ENCODE data around the gene FAM168B.

The FAM168B gene

DNA sequence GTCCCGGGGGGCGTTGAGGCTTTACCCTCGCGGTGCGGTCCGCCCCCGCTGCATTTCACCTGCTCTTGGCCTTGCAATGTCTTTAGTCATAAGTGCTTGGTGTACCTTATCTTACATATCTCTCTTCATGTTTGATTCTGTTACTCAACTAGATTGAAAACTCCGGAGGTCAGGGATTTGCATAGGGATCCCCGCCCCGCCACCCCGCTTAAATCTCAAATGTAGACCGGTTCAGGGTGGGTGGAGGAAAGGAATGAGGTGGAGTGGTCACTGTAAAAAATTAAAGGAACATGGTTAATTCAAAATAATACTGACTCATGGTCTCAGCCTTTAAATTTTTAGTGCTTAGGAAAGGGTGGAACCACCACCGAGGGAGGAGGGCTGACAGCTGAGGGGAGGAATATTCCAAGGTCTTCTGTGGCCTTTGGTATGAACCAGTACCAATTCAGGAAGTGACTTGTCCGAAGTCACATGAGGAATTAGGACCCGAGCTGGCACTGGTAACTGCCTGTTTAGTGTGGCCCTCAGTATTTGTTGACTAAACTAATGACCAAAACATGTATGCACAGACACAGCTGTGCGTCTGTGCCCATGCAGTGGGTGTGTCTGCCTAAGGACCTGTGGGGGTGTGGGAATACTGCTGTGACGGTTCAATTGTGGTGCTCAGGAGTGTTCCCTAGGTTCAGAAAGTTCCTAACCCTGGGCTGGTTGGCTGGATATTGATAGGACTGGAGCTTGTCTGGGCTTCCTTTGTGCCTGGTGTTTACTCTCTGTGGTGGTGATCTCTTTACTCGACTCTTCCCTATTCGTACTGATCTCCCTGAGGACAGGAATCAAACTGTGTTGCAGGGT, 12.9 kb upstream of the FAM168B start:
- H3K27me3 Mint-ChIP-seq (ENCODE audit: low read depth, poor library complexity), result no peaks in the 10 kb centered on the region
- DNase-seq, result peak; percentile 5
- H3K27ac Mint-ChIP-seq, result peak overlapping the region; percentile 55
- peaks cover 25% of the 10 kb centered on the region for H3K36me3 Mint-ChIP-seq (ENCODE audit: low read depth)
- peak overlapping the region; percentile 94 for H3K4me3 Mint-ChIP-seq
- TF ChIP-seq, protein P1, sequence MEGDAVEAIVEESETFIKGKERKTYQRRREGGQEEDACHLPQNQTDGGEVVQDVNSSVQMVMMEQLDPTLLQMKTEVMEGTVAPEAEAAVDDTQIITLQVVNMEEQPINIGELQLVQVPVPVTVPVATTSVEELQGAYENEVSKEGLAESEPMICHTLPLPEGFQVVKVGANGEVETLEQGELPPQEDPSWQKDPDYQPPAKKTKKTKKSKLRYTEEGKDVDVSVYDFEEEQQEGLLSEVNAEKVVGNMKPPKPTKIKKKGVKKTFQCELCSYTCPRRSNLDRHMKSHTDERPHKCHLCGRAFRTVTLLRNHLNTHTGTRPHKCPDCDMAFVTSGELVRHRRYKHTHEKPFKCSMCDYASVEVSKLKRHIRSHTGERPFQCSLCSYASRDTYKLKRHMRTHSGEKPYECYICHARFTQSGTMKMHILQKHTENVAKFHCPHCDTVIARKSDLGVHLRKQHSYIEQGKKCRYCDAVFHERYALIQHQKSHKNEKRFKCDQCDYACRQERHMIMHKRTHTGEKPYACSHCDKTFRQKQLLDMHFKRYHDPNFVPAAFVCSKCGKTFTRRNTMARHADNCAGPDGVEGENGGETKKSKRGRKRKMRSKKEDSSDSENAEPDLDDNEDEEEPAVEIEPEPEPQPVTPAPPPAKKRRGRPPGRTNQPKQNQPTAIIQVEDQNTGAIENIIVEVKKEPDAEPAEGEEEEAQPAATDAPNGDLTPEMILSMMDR (IDR thresholded peaks at IDR 0.05), result no peak
- peaks cover 40% of the 10 kb centered on the region for H3K4me1 Mint-ChIP-seq
- H3K9me3 Mint-ChIP-seq, result no peaks in the 10 kb centered on the region

DNA sequence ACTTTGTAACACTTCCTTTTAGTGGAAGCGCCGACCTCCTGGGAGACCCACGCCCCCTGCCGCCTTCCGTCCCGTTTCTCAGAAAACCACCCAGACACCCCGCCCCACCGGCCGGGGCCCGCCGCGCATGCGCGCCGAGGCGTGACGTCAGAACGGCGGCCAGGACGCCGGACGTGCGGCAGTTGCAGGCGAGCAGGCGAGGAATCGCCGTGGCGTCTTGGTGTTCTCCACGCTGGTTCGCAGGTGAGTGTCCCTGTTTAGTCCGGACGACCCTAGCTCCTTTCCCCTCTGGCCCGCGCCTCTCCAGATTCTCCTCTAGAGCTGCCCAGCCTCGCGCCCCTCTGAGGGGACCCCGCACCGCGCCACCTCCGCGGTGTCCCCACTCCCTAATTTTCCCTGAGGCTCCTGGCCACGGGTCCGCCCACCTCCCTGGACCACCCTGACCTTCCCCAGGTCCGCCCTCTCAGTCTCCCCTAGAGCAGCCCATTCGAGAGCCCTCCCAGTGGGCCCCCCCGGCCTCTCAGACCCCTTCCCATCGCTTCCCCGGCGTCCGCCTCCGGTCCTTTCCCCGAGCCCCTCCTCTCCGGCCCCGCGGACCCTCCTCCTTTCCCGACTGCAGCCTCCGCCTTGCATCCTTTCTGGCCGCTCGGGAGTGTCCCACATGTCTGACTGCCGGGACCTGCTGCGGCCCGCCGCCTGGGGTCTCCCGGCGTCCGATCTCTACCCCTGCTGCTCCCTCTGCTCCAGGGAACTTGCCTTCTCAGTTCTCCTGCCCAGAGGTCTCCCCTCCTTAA, 12.1 kb upstream of the FAM168B start, which contains the start of gene PLEKHB2:
PLEKHB2 (plus strand) TSS at position 181 of the 794 bp plus-strand sequence. CDS start 15,606 bp downstream, outside the sequence.
- peak within 1 kb of the TSS; percentile 83 for H3K27ac Mint-ChIP-seq
- DNase-seq, result peak; percentile 96
- H3K9me3 Mint-ChIP-seq, result no peaks in the 10 kb centered on the region
- TF ChIP-seq, protein P1 (IDR thresholded peaks at IDR 0.05), result no peak
- H3K27me3 Mint-ChIP-seq (ENCODE audit: low read depth, poor library complexity), result peaks cover 3% of the 10 kb centered on the region
- H3K4me3 Mint-ChIP-seq, result peak within 1 kb of the TSS; percentile 94
- H3K36me3 Mint-ChIP-seq (ENCODE audit: low read depth), result peaks cover 16% of the 10 kb centered on the region
- H3K4me1 Mint-ChIP-seq, result peaks cover 32% of the 10 kb centered on the region

DNA sequence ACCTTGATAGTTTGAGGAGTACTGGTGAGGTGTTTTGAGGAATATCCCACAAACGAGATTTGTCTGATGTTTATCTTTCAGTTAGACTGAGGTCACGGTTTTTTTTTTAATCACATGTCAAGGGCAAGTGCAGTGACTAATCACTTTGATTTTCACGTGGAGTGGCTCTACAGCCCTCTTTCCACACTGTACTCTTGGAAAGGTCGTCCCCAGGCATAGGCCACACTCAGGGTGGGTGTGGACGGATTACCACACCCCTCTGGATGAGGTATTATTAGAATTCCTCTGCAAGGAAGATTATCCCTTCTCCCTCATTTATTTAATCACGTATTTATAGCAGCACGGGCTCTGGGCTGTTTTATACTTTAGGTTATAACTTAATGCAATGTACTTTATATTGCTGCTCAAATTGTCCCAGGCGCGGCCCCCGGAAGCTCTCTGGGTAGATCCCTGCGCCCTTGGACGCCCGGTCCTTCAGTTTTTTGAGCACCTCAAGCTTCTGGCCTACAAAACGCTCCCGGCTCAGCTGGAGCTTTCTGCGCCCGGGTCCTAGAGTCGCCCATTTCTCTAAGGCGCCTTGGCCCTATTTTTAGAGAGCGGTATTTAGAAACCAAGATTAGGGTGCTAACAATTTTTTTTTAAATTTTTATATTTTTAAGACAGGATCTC, 11.4 kb upstream of the FAM168B start:
- no peak for DNase-seq
- Mint-ChIP-seq H3K27ac (peak overlapping the region; percentile 83), H3K4me3 (peak overlapping the region; percentile 94), H3K4me1 (peaks cover 29% of the 10 kb centered on the region), H3K36me3 (ENCODE audit: low read depth) (peaks cover 12% of the 10 kb centered on the region), H3K27me3 (ENCODE audit: low read depth, poor library complexity) (peaks cover 4% of the 10 kb centered on the region), H3K9me3 (no peaks in the 10 kb centered on the region)
- TF ChIP-seq, protein P1 (IDR thresholded peaks at IDR 0.05), result no peak

DNA sequence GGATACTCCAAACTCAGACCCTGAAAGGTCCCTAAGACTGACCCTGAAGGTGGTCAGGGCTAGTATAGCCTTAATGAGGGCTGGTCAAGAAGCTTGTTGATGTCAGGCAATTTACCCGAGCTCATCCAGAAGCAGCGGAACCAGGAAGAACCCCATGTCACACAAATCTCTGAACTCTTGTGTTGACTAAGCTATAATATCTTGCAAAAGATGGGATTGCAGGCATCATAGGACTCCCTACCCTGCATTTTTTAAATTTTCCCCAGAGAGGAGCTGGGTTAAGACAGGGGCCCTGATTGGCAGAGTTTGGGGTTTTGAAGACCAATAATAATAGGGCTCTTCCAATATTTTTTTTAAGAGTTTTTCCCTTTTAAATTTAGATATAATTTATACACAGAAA, 9.9 kb upstream of the FAM168B start:
- H3K27me3 Mint-ChIP-seq (ENCODE audit: low read depth, poor library complexity), result peaks cover 4% of the 10 kb centered on the region
- no peak overlapping the region for H3K27ac Mint-ChIP-seq
- TF ChIP-seq, protein P1 (IDR thresholded peaks at IDR 0.05), result no peak
- peaks cover under 1% of the 10 kb centered on the region for H3K36me3 Mint-ChIP-seq (ENCODE audit: low read depth)
- peaks cover 29% of the 10 kb centered on the region for H3K4me1 Mint-ChIP-seq
- H3K4me3 Mint-ChIP-seq, result no peak overlapping the region
- no peaks in the 10 kb centered on the region for H3K9me3 Mint-ChIP-seq
- DNase-seq, result no peak

DNA sequence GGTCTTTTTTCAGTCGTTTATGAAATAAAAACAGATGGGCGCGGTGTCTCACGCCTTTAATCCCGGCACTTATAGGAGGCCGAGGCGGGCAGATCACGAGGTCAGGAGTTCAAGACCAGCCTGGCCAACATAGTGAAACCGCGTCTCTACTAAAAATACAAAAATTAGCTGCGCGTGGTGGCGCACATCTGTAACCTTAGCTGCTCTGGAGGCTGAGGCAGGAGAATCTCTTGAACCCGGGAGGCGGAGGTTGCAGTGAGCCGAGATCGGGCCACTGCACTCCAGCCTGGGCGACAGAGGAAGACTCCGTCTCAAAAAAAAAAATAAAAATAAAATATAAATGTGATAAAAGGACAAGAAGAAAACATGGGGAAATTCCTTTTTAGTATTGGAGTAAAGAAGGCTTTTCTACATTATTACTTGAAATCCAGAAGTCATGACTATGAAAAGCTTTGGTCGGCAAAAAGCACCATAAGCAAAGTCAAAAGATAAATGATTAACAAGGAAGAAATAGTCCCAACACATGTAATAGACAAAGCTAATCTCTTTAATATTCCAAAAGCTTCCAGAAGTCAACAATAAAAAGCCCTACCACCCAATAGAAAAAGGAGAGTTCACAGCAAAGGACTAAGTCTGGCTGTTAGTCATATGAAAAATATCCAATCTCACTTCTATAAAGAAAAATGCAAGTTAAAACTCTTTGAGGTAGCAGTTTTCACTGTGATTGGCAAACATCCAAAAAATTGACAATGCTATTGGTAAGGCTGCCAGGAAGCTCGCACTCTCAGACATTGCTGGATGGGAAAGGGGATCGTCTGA, 1.4 kb upstream of the FAM168B start:
- H3K4me1 Mint-ChIP-seq, result peaks cover 14% of the 10 kb centered on the region
- no peak for DNase-seq
- H3K27ac Mint-ChIP-seq, result no peak overlapping the region
- no peaks in the 10 kb centered on the region for H3K27me3 Mint-ChIP-seq (ENCODE audit: low read depth, poor library complexity)
- peaks cover 19% of the 10 kb centered on the region for H3K36me3 Mint-ChIP-seq (ENCODE audit: low read depth)
- TF ChIP-seq, protein P1 (IDR thresholded peaks at IDR 0.05), result no peak
- H3K4me3 Mint-ChIP-seq, result peak overlapping the region; percentile 93
- H3K9me3 Mint-ChIP-seq, result no peaks in the 10 kb centered on the region
